Breast epithelium (tissue), 4 donors: ENCODE results near the gene MAP1LC3B2. TPM values are rescaled to one million over a fixed set of nuclear protein-coding genes. Genes with fewer than 3 reads are reported as not detected.

Experiments
- DNase-seq, 2 donors: peaks; one replicate each; pipeline ENCODE4 v3.0.0-alpha.2; 2019; ENCODE audit warnings: low spot score in 2 of 2
- H3K27ac ChIP-seq, 2 donors: fragments of 200-600 bp; sonication (generic) in 1 of 2; one replicate each; pipeline ENCODE4 v1.5.1; 2016 to 2019; ENCODE audit warnings: mild to moderate bottlenecking in 1 of 2
- H3K27me3 ChIP-seq, 2 donors: fragments of 200-600 bp; sonication (generic) in 1 of 2; one replicate each; pipeline versions ENCODE4 v1.5.1 to v1.6.0; 2017 to 2019; ENCODE audit warnings: control low read depth in 1 of 2, mild to moderate bottlenecking in 1 of 2
- H3K36me3 ChIP-seq: fragments of 200-600 bp; one replicate; pipeline ENCODE4 v1.5.1; 2019
- H3K4me1 ChIP-seq, 2 donors: fragments of 200-600 bp; sonication (generic); one replicate each; pipeline ENCODE4 v1.5.1; 2016 to 2019; ENCODE audit warnings: control low read depth in 1 of 2
- H3K4me3 ChIP-seq, 3 donors: fragments of 200-600 bp; sonication (generic); 1 replicate in 2 of 3; 2 replicates in 1 of 3; pipeline ENCODE4 v1.5.1; 2016 to 2019; ENCODE audit warnings: mild to moderate bottlenecking in 3 of 3, moderate library complexity in 2 of 3
- H3K9me3 ChIP-seq, 2 donors: fragments of 200-600 bp; sonication (generic) in 1 of 2; one replicate each; pipeline ENCODE4 v1.5.1; 2016 to 2019; ENCODE audit warnings: control low read depth in 1 of 2
- CTCF ChIP-seq, 3 donors: fragments of 450-650 bp; IDR thresholded peaks; one replicate each; pipeline ENCODE4 v1.5.1; 2016 to 2017; ENCODE audit warnings: antibody characterized with exemption in 3 of 3, mild to moderate bottlenecking in 3 of 3, moderate library complexity in 3 of 3
- POLR2A ChIP-seq: fragments of 450-650 bp; IDR thresholded peaks from one replicate; pipeline ENCODE4 v1.6.1; 2016; ENCODE audit warnings: antibody characterized with exemption, mild to moderate bottlenecking, moderate library complexity
- POLR2AphosphoS5 ChIP-seq, 3 donors: sonication (generic); formaldehyde crosslinking; IDR thresholded peaks; one replicate each; pipeline ENCODE4 v1.6.1; 2017; ENCODE audit warnings: antibody characterized with exemption in 3 of 3
- intact Hi-C: fragments of 100-400 bp; cut with DNase I; formaldehyde crosslinking; loops from one replicate; pipeline ENCODE4 v1.15.1; 2023; ENCODE audit warnings: low total_unique reads
- total RNA-seq, 3 donors: library from RNA; depleted of rRNA; stranded (reverse); fragments of >200 nt; gene quantifications; one replicate each; pipeline ENCODE4 v1.1.0, GENCODE V29; 2016

MAP1LC3B2 gene
- total RNA-seq, 3 donors from 2014 or later, result 0.98 to 8.5 (median 1.1) TPM

- DNase-seq, result no peak
- Histone ChIP-seq H3K9me3 (no peaks in the 10 kb centered on the region), H3K4me1 (peaks cover 2 to 13% of the 10 kb centered on the region in 2 donors), H3K27ac (no peak overlapping the region), H3K36me3 (no peaks in the 10 kb centered on the region), H3K27me3 (no peaks in the 10 kb centered on the region), H3K4me3 (peak overlapping the region in 1 of 3 donors; percentile 23)
- intact Hi-C loops, result no loop called here
- no peak for TF ChIP-seq POLR2A
- no peak for TF ChIP-seq POLR2AphosphoS5 (IDR thresholded peaks at IDR 0.05)
- TF ChIP-seq CTCF (IDR thresholded peaks at IDR 0.05), result no peak
Measured at GRCh38 chr12:116595672-116596071, 36.5 kb downstream of the MAP1LC3B2 start.

GRCh38 chr12:116597886-116598285, 38.7 kb downstream of the MAP1LC3B2 start:
- Histone ChIP-seq H3K36me3 (no peaks in the 10 kb centered on the region), H3K27me3 (no peaks in the 10 kb centered on the region), H3K4me3 (no peak overlapping the region), H3K9me3 (no peaks in the 10 kb centered on the region), H3K27ac (peak overlapping the region; percentile 87 to 92), H3K4me1 (peaks cover 2% of the 10 kb centered on the region in 2 donors)
- TF ChIP-seq POLR2AphosphoS5 (IDR thresholded peaks at IDR 0.05) (no peak), POLR2A (no peak), CTCF (IDR thresholded peaks at IDR 0.05) (no peak)
- DNase-seq, result no peak
- intact Hi-C loops, result no loop called here

- H3K27ac ChIP-seq, result peak overlapping the region; percentile 87 to 92
- H3K9me3 ChIP-seq, result no peaks in the 10 kb centered on the region
- H3K36me3 ChIP-seq, result no peaks in the 10 kb centered on the region
- no peaks in the 10 kb centered on the region for H3K27me3 ChIP-seq
- peak overlapping the region in 2 of 3 donors; percentile 36 to 59 for H3K4me3 ChIP-seq
- peaks cover 0 to 2% of the 10 kb centered on the region in 2 donors for H3K4me1 ChIP-seq
- TF ChIP-seq CTCF (IDR thresholded peaks at IDR 0.05) (peak in 1 of 3 donors; percentile 4), POLR2A (no peak)
- intact Hi-C loops, result no loop called here
- no peak for DNase-seq
Measured at GRCh38 chr12:116598311-116599284, 39.4 kb downstream of the MAP1LC3B2 start.

GRCh38 chr12:116599285-116600136, 40.3 kb downstream of the MAP1LC3B2 start:
- Histone ChIP-seq H3K9me3 (no peaks in the 10 kb centered on the region), H3K4me3 (peak overlapping the region in 2 of 3 donors; percentile 36 to 59), H3K27ac (peak overlapping the region; percentile 87 to 92), H3K27me3 (no peaks in the 10 kb centered on the region), H3K4me1 (peaks cover 0 to 2% of the 10 kb centered on the region in 2 donors), H3K36me3 (no peaks in the 10 kb centered on the region)
- intact Hi-C loops, result no loop called here
- DNase-seq, result peak; percentile 82 to 83
- TF ChIP-seq POLR2AphosphoS5 (IDR thresholded peaks at IDR 0.05), result peak; percentile 15 to 55 (median 31)
- TF ChIP-seq POLR2A, result no peak
- peak; percentile 8 to 45 (median 38) for TF ChIP-seq CTCF (IDR thresholded peaks at IDR 0.05)
